ENCODE results near the gene GSC2. TPM values are rescaled to one million over a fixed set of nuclear protein-coding genes. Genes with fewer than 3 reads are reported as not detected.

Gene GSC2
- total RNA-seq, 4 donors from 2014 or later, result not detected

GRCh38 chr22:19122143-19122751 lies 27.8 kb downstream of the GSC2 start, which contains the start of gene DGCR2:
TSS of gene DGCR2 (minus strand) at chr22:19122412. CDS start at chr22:19122206, 206 bp downstream.
- in situ Hi-C loops (cut with MboI; ENCODE audit: low sequenced_read_pairs in 4 of 4) (no loop called here), intact Hi-C loops (cut with DNase I; ENCODE audit: low total_unique reads) (loop anchor here (1.0 to 5.0 kb wide), 4 partner anchors 22 to 357 kb away; partner anchors contain the start of genes CDC45, CLTCL1, ESS2 and HIRA)
- no peaks in the 10 kb centered on the region for H3K36me3 ChIP-seq
- no peaks in the 10 kb centered on the region for H3K9me3 ChIP-seq
- peak; percentile 96 to 97 for DNase-seq
- peak; percentile 77 to 87 for ATAC-seq
- TF ChIP-seq CTCF (IDR thresholded peaks at IDR 0.05 in 4 of 5, conservative IDR thresholded peaks at IDR 0.05 in 1 of 5) (no peak), POLR2A (IDR thresholded peaks at IDR 0.05) (peak; percentile 79 to 86)
- H3K4me3 ChIP-seq, result peak within 1 kb of the TSS; percentile 76 to 97 (median 86)
- no peaks in the 10 kb centered on the region for H3K27me3 ChIP-seq
- H3K27ac ChIP-seq, result peak within 1 kb of the TSS; percentile 91 to 99 (median 97)
- H3K4me1 ChIP-seq, result peaks cover 42 to 47% of the 10 kb centered on the region in 2 donors

GRCh38 chr22:19121631-19122142 lies 28.4 kb downstream of the GSC2 start:
- no peaks in the 10 kb centered on the region for H3K9me3 ChIP-seq
- H3K27me3 ChIP-seq, result no peaks in the 10 kb centered on the region
- intact Hi-C loops (cut with DNase I; ENCODE audit: low total_unique reads), result loop anchor here (1.0 to 5.0 kb wide), 5 partner anchors 12 to 357 kb away; partner anchors contain the start of genes CDC45, CLTCL1, ESS2 and HIRA
- H3K4me1 ChIP-seq, result peaks cover 48 to 53% of the 10 kb centered on the region in 2 donors
- TF ChIP-seq POLR2A (IDR thresholded peaks at IDR 0.05) (peak; percentile 31 to 56), CTCF (IDR thresholded peaks at IDR 0.05 in 4 of 5, conservative IDR thresholded peaks at IDR 0.05 in 1 of 5) (no peak)
- peak; percentile 70 to 75 for ATAC-seq
- peak overlapping the region; percentile 76 to 97 (median 86) for H3K4me3 ChIP-seq
- peak; percentile 81 to 95 for DNase-seq
- H3K36me3 ChIP-seq, result no peaks in the 10 kb centered on the region
- in situ Hi-C loops (cut with MboI; ENCODE audit: low sequenced_read_pairs in 4 of 4), result no loop called here
- H3K27ac ChIP-seq, result peak overlapping the region; percentile 91 to 99 (median 97)

- H3K4me1 ChIP-seq, result peaks cover 52 to 60% of the 10 kb centered on the region in 2 donors
- DNase-seq, result peak; percentile 65 to 91
- intact Hi-C loops (cut with DNase I; ENCODE audit: low total_unique reads), result loop anchor here (1.0 to 5.0 kb wide), 3 partner anchors 12 to 311 kb away; partner anchors contain the start of genes CLTCL1, HIRA and MRPL40
- peak overlapping the region; percentile 91 to 99 (median 97) for H3K27ac ChIP-seq
- in situ Hi-C loops (cut with MboI; ENCODE audit: low sequenced_read_pairs in 4 of 4), result no loop called here
- ATAC-seq, result peak; percentile 31 to 55
- H3K9me3 ChIP-seq, result no peaks in the 10 kb centered on the region
- H3K4me3 ChIP-seq, result peak overlapping the region; percentile 76 to 97 (median 86)
- no peaks in the 10 kb centered on the region for H3K36me3 ChIP-seq
- TF ChIP-seq CTCF (IDR thresholded peaks at IDR 0.05 in 4 of 5, conservative IDR thresholded peaks at IDR 0.05 in 1 of 5) (peak in 1 of 5 experiments; percentile 8), POLR2A (IDR thresholded peaks at IDR 0.05) (peak in 1 of 2 donors; percentile 6)
- no peaks in the 10 kb centered on the region for H3K27me3 ChIP-seq
Observed at GRCh38 chr22:19120829-19121630, 29.1 kb downstream of the GSC2 start.

GRCh38 chr22:19119949-19120348 lies 30.1 kb downstream of the GSC2 start:
- Histone ChIP-seq H3K4me3 (peak overlapping the region in 2 of 4 donors; percentile 76 to 88), H3K27ac (peak overlapping the region; percentile 91 to 99 (median 97)), H3K27me3 (no peaks in the 10 kb centered on the region), H3K36me3 (no peaks in the 10 kb centered on the region), H3K9me3 (no peaks in the 10 kb centered on the region), H3K4me1 (peaks cover 61 to 70% of the 10 kb centered on the region in 2 donors)
- ATAC-seq (no peak), DNase-seq (no peak)
- in situ Hi-C loops (cut with MboI; ENCODE audit: low sequenced_read_pairs in 4 of 4), result no loop called here
- TF ChIP-seq CTCF (IDR thresholded peaks at IDR 0.05 in 4 of 5, conservative IDR thresholded peaks at IDR 0.05 in 1 of 5) (no peak), POLR2A (IDR thresholded peaks at IDR 0.05) (no peak)
- intact Hi-C loops (cut with DNase I; ENCODE audit: low total_unique reads), result loop anchor here (5.0 kb wide), 2 partner anchors 172 to 312 kb away; partner anchors contain the start of genes CLTCL1, HIRA and MRPL40
